HG02970 (cell line): ENCODE data around the gene ZNHIT6.

Experiments used
- ATAC-seq: cut with Tn5 transposase; IDR thresholded peaks from one replicate; pipeline ENCODE4 v1.9.1; 2021; ENCODE audit warnings: mild to moderate bottlenecking, moderate library complexity, moderate number of reproducible peaks; ENCODE audit not compliant: unreplicated experiment, low FRiP score

ZNHIT6 gene

GRCh38 chr1:85599681-85600080 lies 108.6 kb downstream of the ZNHIT6 start:
- no peak for ATAC-seq
